Fibroblast of mammary gland (primary cell): Measurements from ENCODE around the gene TMTC1.
"Not testable (repeated sequence)": the region's sequence is repeated elsewhere in the genome, so short reads cannot be mapped to it uniquely, and the experiment has no call there.

Experiments
- DNase-seq: peaks from one replicate; pipeline ENCODE4 v3.0.0-alpha.2; 2010; ENCODE audit warnings: low read depth
- H3K4me3 ChIP-seq: 2 replicates; pipeline ENCODE4 v1.5.1; 2011; ENCODE audit warnings: low read depth, mild to moderate bottlenecking, low read length, moderate library complexity; ENCODE audit not compliant: control insufficient read depth
- CTCF ChIP-seq: conservative IDR thresholded peaks from 2 replicates; pipeline ENCODE4 v1.5.1; 2011; ENCODE audit warnings: low read depth, low read length, inconsistent platforms; ENCODE audit not compliant: control insufficient read depth, insufficient read depth

Gene TMTC1

GRCh38 chr12:29649722-29650121 is 134.0 kb downstream of the TMTC1 start:
- no peak overlapping the region for H3K4me3 ChIP-seq
- no peak for DNase-seq
- no peak for TF ChIP-seq CTCF

- no peak for DNase-seq
- H3K4me3 ChIP-seq, result no peak overlapping the region
- TF ChIP-seq CTCF, result no peak
Observed at GRCh38 chr12:29644536-29645162, 139.1 kb downstream of the TMTC1 start.

GRCh38 chr12:29640589-29641345 is 143.0 kb downstream of the TMTC1 start:
- DNase-seq, result peak; percentile 87
- H3K4me3 ChIP-seq, result peak overlapping the region; percentile 20
- peak; percentile 44 for TF ChIP-seq CTCF

- TF ChIP-seq CTCF, result no peak
- DNase-seq, result peak; percentile 71
- H3K4me3 ChIP-seq, result no peak overlapping the region
Observed at GRCh38 chr12:29639893-29640495, 143.7 kb downstream of the TMTC1 start.

- H3K4me3 ChIP-seq, result no peak overlapping the region
- TF ChIP-seq CTCF, result no peak
- DNase-seq, result no peak
Observed at GRCh38 chr12:29638528-29638927, 145.2 kb downstream of the TMTC1 start.

DNA sequence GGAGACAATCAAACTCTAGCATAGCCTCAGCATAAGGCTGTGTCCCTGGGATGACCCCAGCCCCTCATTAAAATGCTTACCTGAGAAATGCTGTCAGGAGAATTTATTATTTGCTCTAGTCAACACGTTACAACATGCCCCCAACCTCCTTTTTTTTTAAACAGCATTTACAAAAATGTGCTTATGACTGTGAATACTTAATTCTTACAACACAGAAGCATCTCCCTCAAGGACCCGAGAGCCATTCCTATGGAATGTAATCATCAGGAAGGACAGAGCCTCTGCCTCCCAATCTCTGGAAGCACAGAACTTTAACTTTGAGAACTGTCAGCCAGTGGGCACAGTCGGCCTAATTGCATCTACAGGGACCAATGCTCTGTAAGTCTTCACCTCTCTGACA is 149.7 kb downstream of the TMTC1 start:
- H3K4me3 ChIP-seq, result no peak overlapping the region
- DNase-seq, result peak; percentile 78
- TF ChIP-seq CTCF, result no peak

GRCh38 chr12:29630164-29630563 is 153.6 kb downstream of the TMTC1 start:
- not testable (repeated sequence) for DNase-seq, H3K4me3 ChIP-seq
